Stimulated activated CD4-positive, alpha-beta T cell treated with anti-CD3 and anti-CD28 coated beads, Interleukin-15, amount 100 ng/mL, for 24 hours (primary cell): ENCODE measurements around the gene COL28A1.

Experiments used
- DNase-seq: peaks from one replicate; pipeline ENCODE4 v3.0.0-alpha.2; 2020

COL28A1 gene

GRCh38 chr7:7452119-7452518 lies 83.6 kb downstream of the COL28A1 start:
- no peak for DNase-seq

GRCh38 chr7:7449055-7449454 lies 86.6 kb downstream of the COL28A1 start:
- DNase-seq = no peak

- DNase-seq = no peak
Measured at GRCh38 chr7:7446616-7447015, 89.1 kb downstream of the COL28A1 start.

GRCh38 chr7:7443806-7444350 lies 91.8 kb downstream of the COL28A1 start:
- no peak for DNase-seq

- DNase-seq = no peak
Measured at GRCh38 chr7:7439564-7439963, 96.1 kb downstream of the COL28A1 start.

GRCh38 chr7:7438851-7439250 lies 96.8 kb downstream of the COL28A1 start:
- DNase-seq = peak; percentile 4

- DNase-seq = no peak
Measured at GRCh38 chr7:7435978-7436377, 99.7 kb downstream of the COL28A1 start.

GRCh38 chr7:7434329-7434728 lies 101.3 kb downstream of the COL28A1 start:
- no peak for DNase-seq

GRCh38 chr7:7433811-7434210 lies 101.9 kb downstream of the COL28A1 start:
- no peak for DNase-seq

- DNase-seq = no peak
Measured at GRCh38 chr7:7432979-7433378, 102.7 kb downstream of the COL28A1 start.

- DNase-seq = no peak
Measured at GRCh38 chr7:7428806-7429205, 106.9 kb downstream of the COL28A1 start.

- DNase-seq = no peak
Measured at GRCh38 chr7:7427363-7427762, 108.3 kb downstream of the COL28A1 start.

- no peak for DNase-seq
Measured at GRCh38 chr7:7426676-7427075, 109.0 kb downstream of the COL28A1 start.

- DNase-seq = no peak
Measured at GRCh38 chr7:7425321-7425720, 110.4 kb downstream of the COL28A1 start.

- peak; percentile 58 for DNase-seq
Measured at GRCh38 chr7:7424151-7424873, 111.4 kb downstream of the COL28A1 start.

GRCh38 chr7:7422641-7423040 lies 113.0 kb downstream of the COL28A1 start:
- no peak for DNase-seq

- no peak for DNase-seq
Measured at GRCh38 chr7:7421826-7422225, 113.8 kb downstream of the COL28A1 start.

- no peak for DNase-seq
Measured at GRCh38 chr7:7418997-7419396, 116.7 kb downstream of the COL28A1 start.

- DNase-seq = no peak
Measured at GRCh38 chr7:7417851-7418250, 117.8 kb downstream of the COL28A1 start.

GRCh38 chr7:7417414-7417813 lies 118.3 kb downstream of the COL28A1 start:
- DNase-seq = no peak

GRCh38 chr7:7416031-7416858 lies 119.4 kb downstream of the COL28A1 start:
- DNase-seq = no peak

GRCh38 chr7:7414791-7415603 lies 120.7 kb downstream of the COL28A1 start:
- DNase-seq = no peak
